Activated CD8-positive, alpha-beta memory T cell treated with anti-CD3 and anti-CD28 coated beads, Interleukin-2, amount 50 U/mL, for 1 hour (primary cell): ENCODE measurements around the gene ITGB4.

Source experiments
- DNase-seq: peaks from one replicate; pipeline ENCODE4 v3.0.0-alpha.2; 2020; ENCODE audit errors: extremely low read depth

ITGB4 gene

DNA sequence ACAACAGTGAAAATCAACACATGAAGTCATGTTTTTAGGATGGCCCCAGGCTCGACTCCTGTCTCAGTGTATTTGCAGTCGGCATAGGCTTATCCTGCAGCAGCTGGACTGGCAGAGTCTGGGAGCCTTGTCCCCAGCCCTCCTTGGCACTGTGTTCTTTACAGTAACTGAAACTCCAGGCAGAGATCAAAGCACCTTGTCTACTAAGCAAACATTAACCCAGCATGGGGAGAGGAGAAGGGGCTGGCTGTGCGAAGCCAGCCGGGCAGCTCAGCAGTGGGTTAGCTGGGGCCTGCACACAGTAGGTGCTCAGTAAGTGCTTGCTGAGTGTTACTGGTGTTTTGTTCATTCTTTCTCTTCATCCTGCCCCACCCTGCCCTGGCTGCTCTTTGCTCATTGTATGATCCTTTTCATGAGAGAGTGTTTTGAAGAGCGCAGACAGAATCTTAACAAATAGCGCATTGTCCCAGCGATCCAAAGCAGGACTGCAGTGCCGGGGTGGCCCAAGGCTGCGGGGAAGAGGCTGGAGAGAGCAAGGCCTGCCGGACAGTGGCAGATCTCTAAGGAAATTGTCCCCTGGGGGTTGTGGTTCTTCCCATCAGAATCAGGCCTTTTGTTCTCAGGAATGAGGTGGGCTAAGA is 23.5 kb upstream of the ITGB4 start:
- DNase-seq = no peak

DNA sequence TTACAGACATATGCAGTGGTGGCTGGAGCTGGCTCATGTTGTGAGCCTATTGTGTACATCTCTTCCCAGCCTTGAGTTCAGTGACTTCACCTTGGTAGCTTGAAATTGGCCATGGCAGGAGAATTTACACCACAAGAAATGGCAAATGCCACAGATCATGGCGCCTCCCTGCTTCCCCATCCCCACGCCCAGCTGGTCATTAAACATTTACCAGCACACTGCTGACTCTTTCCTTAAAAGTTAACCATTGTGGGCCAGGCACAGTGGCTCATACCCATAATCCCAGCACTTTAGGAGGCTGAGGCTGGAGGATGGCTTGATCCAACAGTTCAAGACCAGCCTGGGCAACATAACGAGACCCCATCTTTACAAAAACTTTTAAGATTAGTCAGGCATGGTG is 22.6 kb upstream of the ITGB4 start:
- DNase-seq = no peak

DNA sequence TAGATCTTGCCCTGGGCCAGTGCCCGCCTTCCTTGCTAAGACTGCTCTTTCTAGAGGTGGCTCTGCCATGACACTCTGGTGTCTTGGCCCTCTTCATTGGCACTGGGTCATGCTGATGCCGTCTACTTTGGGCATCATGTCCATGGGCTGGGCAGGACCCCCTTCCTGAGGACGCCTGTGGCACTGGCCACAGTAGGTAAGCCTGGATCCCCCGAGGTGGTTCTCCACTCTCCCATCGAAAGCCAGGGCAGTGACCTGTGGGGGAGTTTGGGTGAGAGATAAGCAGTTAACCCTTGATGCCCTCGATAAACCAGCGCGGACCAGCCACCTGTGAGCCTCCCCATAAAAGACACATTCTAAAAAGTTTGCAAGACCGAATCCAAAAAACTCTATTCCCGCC is 20.0 kb upstream of the ITGB4 start:
- DNase-seq = no peak

DNA sequence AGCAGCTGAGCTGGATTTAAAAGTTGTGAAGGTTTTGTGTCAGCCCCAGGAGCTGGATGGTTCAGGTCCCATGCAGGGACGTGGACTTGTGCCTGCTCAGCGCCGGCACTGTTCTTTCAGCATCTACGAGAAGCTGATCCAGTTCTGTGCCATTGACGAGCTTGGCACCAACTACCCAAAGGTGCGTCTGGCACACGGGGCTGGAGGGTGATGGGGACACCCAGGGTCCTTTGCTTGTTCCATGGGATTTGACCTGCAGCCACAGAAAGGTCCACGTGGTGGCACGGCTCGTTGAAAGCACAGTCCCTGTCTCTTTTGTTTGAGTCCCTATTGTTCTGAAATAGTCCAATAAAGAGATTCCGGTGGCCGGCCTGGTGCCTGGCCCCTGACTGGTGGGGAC is 18.1 kb upstream of the ITGB4 start:
- no peak for DNase-seq

DNA sequence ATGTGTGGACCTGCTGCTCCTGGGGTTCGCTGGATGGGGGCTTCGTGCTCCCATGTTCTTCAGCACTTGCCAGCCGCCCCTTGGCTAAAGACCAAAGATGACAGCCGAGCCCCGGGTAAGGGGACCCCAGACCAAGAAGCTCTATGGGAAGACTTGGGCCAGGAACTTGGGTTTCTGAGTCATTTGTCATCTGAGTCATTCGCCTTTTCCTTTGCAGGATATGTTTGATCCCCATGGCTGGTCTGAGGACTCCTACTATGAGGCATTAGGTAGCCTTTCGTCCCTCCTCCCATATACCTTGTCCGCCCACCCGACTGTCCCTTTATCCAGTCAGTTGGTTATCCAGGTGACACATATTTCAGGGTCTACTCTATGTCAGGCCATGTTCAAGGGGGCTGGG is 17.7 kb upstream of the ITGB4 start:
- DNase-seq = no peak

DNA sequence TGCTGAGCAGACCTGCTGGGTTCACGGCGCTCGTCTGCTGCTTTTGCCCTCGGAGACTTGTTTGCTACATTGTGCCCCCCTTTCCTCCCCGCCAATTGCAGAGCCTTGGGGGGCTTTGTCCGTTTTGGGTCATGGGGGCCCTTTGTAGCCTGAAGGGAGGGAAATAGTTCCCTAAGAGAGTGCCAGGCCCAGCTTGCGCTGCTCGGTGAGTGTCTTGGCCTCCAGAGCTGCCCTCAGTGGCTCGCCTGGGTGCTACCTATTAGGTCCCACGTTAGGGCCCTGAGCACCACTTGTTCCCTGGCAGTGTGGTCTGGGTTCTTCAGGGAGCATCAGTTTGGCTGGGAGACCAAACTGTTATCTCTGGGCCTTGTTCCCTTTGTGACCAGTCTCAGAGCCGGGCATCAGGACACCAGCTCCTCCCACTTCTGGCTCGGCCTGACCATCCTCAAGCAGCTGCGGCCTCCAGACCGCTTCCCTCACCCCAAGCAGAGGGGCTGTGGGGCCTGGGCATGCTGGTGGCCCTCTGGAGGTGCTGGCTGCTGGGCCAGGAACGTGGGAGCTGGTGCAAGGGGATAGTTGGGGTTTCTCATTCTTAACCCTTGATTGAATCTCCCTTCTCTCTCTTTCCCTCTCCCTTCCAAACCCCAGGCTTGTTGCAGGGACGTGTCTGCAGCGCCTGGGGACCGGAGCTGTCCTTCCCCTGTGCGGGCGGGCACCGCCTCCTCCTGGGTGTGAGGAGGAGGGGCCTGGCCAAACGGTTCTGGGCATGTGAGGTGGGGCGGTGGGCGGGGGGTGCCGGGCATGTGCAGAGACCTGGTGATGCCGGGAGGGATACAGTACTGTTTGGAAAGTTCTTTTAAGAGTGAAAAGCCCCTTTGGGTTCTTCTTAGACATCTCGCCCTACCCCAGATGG is 16.0 kb upstream of the ITGB4 start:
- DNase-seq = no peak

DNA sequence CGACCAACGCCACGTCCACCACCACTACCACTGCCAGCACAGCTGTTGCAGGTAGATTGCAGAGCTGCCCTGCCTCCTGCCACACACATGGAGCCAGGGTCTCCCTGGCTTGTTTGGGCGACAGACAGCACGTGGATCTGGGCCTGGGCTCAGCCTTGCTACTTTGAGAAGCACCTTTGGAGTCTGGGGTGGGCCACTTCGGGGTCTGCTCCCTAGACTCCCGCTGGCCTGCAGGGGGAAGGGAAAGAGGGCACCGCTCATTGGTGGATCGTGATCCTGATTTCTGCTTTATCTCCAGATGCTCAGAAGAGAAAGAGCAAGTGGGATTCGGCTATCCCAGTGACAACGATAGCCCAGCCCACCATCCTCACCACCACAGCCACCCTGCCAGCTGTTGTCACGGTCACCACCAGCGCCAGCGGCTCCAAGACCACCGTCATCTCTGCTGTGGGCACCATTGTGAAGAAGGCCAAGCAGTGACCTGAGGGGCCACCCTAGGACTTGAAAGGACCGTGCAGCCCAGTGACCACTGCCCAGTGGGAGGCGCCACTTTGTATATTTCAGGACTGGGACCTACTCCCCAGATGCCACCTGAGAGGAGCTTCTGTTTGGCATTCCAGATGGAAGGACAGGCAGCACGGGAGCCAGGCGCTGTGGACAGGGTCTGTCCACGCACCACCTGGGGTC is 15.1 kb upstream of the ITGB4 start:
- no peak for DNase-seq

DNA sequence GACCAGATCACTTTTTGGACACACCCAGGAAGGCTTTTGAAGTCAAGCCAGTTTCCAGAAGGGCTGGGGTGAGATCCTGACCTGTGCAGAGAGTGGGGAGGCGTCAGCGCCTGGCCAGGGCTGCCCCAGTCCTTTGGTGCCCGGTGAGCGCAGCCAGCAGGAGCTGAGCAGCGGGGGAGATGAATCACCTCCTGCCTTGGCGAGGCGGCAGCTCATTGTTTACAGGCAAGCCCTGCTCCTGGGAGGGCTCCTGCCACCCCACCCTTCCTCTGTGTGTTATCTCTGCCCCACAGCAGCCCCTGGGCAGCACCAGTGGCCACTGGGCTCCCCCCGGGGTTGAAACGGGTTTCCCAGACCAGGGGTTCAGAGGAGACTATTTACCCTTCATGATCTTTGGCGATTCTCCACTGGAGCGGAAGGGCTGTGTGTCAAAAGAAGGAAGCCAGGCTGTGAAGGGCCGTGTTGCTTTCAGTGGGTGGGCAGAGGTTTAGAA is 14.1 kb upstream of the ITGB4 start:
- no peak for DNase-seq

DNA sequence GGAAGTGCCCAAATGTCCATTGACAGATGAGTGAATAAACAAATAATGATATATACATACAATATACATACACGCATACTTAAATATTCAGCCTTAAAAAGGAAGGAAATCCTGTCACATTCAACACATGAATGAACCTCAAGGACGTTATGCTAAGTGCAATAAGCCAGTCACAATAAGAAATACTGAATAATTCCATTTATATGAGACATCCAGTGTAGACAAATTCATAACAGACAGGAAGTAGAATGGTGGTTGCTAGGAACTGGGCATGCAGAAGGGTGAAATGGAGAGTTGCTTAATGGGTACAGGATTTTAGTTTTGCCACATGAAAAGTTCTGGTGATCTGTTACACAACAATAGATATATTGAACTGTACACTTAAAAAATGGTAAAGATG is 8.8 kb upstream of the ITGB4 start:
- no peak for DNase-seq

DNA sequence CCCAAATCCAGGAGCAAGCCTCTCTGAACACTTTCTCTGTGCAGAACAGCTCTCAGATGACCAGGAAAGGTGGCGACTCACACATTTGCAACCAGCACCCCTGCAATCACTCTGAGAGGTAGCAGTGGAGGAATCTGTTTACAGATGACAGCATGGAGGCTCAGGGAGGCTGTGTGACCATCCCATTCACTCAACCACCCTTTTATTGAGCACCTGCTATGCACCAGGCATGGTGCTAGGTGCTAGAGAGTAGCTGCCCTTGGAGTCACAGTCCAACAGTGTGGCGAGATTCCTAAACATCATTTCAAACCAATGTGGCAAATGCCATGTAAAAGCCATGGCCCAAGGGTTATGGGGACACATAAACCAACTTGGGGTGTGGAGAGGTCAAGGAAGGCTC is 1.5 kb upstream of the ITGB4 start:
- DNase-seq = no peak

DNA sequence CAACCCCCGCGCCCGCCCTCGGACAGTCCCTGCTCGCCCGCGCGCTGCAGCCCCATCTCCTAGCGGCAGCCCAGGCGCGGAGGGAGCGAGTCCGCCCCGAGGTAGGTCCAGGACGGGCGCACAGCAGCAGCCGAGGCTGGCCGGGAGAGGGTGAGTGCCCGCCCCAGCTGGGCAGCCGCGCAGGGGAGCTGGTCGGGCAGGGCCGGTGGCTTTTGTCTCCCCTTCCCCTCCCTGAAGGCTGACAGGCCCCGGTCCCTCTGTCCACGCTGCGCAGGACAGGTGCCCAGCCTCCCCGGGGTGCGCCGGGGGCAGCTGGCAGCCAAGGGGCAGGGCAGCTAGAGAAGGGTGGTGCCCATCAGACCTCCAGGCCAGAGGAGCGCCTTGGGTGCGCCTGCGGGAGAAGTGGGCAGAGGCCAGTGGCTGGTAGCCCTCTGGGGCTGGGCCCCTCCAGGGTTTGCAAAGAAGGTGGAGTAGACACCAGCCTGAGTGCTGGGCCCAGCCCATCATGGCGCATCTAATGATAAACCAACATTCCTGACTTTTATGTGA is 278 bp downstream of the ITGB4 start:
- DNase-seq = no peak

DNA sequence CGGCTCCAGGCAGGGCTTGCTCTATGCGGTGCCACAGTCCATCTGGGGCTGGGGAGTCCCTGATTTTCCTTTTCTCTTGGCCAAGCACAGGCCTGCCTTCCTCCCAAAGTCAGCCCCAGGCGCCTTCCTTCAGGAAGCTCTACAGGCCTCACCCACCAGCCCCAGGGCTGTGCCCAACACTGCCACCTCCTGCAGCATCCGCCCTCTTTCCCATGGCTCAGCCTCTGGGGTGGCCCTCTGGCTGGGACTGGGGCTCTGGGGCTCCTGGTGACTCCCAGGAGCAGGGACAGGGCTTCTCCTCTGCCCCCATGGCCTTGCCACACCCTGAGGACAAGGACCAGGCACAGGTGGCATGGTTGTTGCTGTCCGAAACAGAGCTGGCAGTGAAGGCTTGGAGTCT is 817 bp downstream of the ITGB4 start:
- no peak for DNase-seq

DNA sequence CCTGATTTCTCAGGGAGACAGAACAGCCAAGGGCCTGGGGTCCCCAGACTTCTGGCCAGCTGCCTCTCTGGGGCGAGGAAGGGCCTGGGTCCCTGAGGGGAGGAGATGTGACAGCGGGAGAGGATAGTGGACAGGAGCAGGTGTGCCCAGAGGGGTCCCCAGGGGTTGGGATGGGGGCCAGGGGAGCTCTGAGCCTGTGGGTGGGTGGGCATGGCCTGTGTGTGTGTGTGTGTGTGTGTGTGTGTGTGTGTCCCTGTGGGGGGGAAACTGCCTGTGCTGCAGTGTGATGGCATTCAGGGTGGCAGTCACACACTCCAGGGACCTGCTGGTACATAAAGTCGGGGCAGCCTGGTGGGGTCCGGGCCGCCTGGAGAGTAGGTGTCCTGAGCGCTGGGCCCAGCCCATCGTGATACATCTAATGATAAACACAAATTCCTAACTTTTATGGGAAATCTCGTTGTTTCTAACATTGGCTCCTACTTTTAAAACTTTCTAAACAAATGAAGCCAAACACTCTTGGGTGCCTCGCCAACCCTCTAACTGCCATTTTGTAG is 1.4 kb downstream of the ITGB4 start:
- DNase-seq = no peak

DNA sequence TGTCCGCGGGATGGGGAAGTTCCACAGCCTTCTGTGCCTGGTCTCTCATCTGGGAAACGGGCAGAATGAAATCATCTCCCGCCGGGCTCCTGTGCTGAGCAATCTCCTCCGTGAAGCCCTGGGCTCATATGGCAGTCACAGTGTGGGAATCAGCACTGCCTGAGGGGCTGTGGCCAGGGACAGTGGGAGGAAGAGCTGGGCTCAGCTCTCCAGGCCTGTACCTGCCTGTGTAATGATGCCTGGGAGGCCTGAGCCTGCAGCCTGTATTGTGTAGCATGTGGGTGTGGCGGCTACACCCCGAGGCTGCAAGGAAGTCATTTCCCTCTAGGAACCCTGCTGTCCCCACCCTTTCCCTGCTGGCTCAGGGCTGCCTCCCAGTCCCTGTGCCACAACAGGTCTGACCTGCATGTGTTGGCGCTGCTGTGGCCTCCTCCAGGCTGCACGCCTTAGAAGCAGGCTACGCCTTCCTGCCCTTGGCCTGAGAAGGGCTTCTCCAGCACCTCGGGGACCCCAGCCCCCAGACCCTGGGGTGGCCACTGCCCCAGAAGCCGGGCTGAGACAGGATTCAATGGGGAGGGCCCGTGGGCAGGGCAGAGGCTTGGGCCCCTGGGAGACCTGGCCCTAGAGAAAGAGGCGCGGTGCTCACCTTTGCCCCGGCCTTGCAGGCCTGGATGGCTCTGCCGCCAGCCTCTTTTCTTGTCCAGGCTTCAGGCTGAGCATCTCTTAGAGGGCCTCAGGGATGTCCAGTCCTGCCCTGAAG is 2.1 kb downstream of the ITGB4 start:
- DNase-seq = no peak

DNA sequence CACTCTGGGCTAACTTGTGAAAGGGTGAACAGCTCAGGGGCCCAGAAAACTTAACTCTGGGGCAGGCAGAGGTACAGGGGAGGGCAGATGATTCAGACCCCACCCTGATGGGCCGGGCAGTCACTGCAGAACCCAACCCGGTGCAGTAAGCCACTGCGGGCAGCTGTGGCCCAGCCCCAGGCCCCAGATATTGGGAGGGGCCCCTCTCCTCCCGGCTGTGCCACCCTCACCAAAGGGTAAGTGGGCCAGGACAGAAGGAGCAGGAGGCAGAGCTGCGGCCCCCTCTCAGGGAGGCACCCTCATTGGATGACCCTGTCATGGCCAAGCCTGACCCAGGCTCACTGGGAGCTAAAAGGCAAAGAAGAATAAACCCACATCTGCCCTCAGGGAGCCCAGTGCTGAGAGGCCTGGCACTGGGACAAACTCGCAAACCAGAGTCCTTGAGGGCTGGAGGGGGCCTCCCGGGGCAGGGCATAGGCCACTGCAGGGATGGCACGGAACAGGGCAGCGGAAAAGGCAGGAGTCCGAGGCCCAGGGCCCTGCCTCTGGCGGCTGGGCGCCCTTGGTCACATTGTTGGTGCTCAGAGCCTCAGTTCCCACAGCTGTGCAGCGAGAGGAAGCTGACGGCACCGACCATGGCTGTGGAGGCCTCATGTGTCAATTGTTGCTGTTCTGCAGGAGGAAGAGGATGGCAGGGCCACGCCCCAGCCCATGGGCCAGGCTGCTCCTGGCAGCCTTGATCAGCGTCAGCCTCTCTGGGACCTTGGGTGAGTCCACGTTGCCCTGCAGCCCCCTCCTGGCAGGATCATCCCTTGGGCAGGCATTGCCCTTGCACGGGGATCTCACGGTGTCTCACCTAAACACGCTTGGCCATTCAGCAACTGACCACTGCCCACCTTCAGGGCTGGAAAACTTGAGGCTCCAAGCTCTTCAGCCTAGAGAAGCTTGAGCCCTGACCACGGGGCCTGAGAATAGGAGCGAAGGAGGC is 3.1 kb downstream of the ITGB4 start:
- no peak for DNase-seq

DNA sequence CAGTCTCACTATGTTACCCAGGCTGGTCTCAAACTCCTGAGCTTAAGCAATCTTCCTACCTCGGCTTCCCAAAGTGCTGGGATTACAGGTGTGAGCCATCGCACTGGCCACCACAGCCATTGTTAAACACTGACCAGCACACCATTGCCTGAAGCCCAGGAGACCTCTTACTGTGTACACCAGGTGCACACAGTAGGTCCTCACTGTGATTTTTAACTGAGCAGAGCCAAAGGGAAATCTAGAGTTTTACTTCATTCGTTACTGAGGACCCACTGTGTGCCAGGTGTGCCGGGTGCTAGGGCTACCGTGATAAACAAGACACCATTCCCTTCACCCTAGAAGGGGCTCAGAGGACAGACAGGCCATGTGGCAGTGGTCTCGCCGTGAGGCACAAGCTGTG is 4.2 kb downstream of the ITGB4 start:
- DNase-seq = no peak

DNA sequence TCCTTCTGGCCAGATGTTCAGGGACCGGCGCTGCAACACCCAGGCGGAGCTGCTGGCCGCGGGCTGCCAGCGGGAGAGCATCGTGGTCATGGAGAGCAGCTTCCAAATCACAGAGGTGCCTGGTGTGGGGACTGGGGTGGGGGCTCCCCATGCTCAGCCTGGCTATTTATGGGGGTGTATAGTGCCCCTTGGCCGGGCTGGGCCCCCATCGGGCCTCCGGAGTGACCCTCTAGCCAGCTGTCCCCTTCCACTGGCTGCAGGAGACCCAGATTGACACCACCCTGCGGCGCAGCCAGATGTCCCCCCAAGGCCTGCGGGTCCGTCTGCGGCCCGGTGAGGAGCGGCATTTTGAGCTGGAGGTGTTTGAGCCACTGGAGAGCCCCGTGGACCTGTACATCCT is 6.1 kb downstream of the ITGB4 start:
- no peak for DNase-seq

DNA sequence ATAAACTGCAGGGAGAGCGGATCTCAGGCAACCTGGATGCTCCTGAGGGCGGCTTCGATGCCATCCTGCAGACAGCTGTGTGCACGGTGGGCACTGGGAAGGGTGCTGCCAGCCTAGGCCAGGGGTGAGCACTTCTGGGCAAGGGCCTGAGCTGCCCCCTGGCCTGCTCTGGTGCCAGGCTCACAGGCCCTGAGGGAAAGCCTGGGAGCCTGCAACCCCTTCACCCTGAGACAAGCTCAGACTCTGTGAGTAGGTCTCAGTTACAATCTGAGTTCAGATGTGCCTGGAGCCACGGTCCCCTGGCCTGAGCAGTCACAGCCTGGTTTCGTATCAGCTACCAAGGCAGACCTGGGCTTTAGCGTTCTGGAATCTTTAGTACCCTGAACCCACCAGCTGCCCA is 8.1 kb downstream of the ITGB4 start:
- DNase-seq = no peak

DNA sequence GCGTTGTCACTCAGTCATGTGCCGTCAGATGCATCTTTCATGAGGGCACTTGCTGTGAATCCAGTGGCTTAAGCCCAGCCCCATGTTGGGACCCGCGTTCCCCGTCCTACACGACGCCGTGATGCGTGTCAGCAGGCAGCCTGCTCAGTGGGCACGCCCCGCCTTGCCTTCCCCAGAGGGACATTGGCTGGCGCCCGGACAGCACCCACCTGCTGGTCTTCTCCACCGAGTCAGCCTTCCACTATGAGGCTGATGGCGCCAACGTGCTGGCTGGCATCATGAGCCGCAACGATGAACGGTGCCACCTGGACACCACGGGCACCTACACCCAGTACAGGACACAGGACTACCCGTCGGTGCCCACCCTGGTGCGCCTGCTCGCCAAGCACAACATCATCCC is 8.8 kb downstream of the ITGB4 start:
- DNase-seq = no peak

DNA sequence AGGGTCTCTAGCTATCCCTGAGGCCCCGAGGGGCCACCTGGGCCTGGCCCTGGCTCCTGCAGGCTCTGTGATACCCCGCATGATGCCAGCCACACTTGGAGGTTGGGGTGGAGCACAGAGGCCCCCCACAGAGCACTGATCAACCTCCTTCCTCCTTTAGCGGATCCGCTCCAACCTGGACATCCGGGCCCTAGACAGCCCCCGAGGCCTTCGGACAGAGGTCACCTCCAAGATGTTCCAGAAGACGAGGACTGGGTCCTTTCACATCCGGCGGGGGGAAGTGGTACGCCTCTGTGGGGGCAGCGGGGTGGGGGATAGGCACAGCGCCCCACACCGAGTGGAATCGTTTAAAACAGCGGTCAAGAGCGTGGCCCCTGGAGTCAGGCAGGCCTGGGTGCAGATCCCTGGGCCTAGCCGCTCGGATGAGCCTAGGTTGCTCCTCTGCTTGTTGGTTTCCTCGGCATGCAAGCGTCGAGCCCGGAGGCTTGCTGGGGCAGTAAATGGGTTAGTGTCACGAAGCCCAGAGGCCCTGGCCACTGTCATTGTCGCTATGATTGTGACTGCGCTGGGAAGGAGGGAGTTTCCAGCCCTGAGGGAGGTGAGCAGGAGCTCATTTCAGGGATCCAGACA is 9.9 kb downstream of the ITGB4 start:
- no peak for DNase-seq
